GM13976 (cell line): ENCODE data around the gene HELQ.

Source experiments
- DNase-seq: peaks from one replicate; pipeline ENCODE4 v3.0.0; 2012; ENCODE audit warnings: low spot score
- CTCF ChIP-seq: IDR thresholded peaks from 2 replicates; pipeline ENCODE4 v1.5.1; 2012; ENCODE audit warnings: borderline replicate concordance, mild to moderate bottlenecking; ENCODE audit not compliant: insufficient read depth; ENCODE audit errors: extremely low read depth, missing control alignments, control extremely low read depth
- in situ Hi-C: fragments of 300-500 bp; cut with MboI; formaldehyde crosslinking; loops from one replicate; pipeline ENCODE4 v1.12.0; 2022; ENCODE audit warnings: low sequenced_read_pairs, mixed read lengths, inconsistent platforms; ENCODE audit not compliant: unreplicated experiment

Gene HELQ

GRCh38 chr4:83456184-83456501 is 520 bp upstream of the HELQ start:
- in situ Hi-C loops, result no loop called here
- DNase-seq, result no peak
- TF ChIP-seq CTCF, result no peak

GRCh38 chr4:83454686-83455085 is 937 bp downstream of the HELQ start:
- in situ Hi-C loops, result no loop called here
- no peak for TF ChIP-seq CTCF
- no peak for DNase-seq

GRCh38 chr4:83449009-83449408 is 6.6 kb downstream of the HELQ start:
- in situ Hi-C loops, result no loop called here
- TF ChIP-seq CTCF, result no peak
- no peak for DNase-seq

- in situ Hi-C loops, result no loop called here
- TF ChIP-seq CTCF, result no peak
- peak; percentile 32 for DNase-seq
These were observed 14.7 kb downstream of the HELQ start for GRCh38 chr4:83440899-83441298.

- in situ Hi-C loops, result no loop called here
- TF ChIP-seq CTCF, result no peak
- DNase-seq, result no peak
These were observed 15.3 kb downstream of the HELQ start for GRCh38 chr4:83440148-83440814.

- no peak for DNase-seq
- no peak for TF ChIP-seq CTCF
- in situ Hi-C loops, result no loop called here
These were observed 16.9 kb downstream of the HELQ start for GRCh38 chr4:83438719-83439118.
